H9 (cell line): ENCODE data around the gene SHB. TPM values are rescaled to one million over a fixed set of nuclear protein-coding genes. Genes with fewer than 3 reads are reported as not detected.

Experiments used
- DNase-seq: peaks from one replicate; pipeline ENCODE4 v3.0.0-alpha.2; 2017
- H2AFZ ChIP-seq: one replicate; pipeline ENCODE4 v1.6.1; 2013; ENCODE audit warnings: mild to moderate bottlenecking, low read length, control low read depth, moderate library complexity
- H2AK5ac ChIP-seq: 2 replicates; pipeline ENCODE4 v1.6.1; 2013; ENCODE audit warnings: low read length, control low read depth, mixed read lengths; ENCODE audit not compliant: insufficient read length
- H2BK120ac ChIP-seq: one replicate; pipeline ENCODE4 v1.6.1; 2013; ENCODE audit warnings: low read depth, mild to moderate bottlenecking, low read length, control low read depth, inconsistent platforms; ENCODE audit not compliant: poor library complexity, severe bottlenecking
- H2BK12ac ChIP-seq: 2 replicates; pipeline ENCODE4 v1.6.1; 2013; ENCODE audit warnings: low read length, control low read depth, mixed read lengths, low read depth; ENCODE audit not compliant: insufficient read length
- H2BK15ac ChIP-seq: 2 replicates; pipeline ENCODE4 v1.6.1; 2013; ENCODE audit warnings: low read depth, low read length, control low read depth
- H2BK20ac ChIP-seq: one replicate; pipeline ENCODE4 v1.6.1; 2013; ENCODE audit warnings: low read depth, mild to moderate bottlenecking, low read length, control low read depth, inconsistent platforms; ENCODE audit not compliant: poor library complexity, severe bottlenecking
- H2BK5ac ChIP-seq: 2 replicates; pipeline ENCODE4 v1.6.1; 2013; ENCODE audit warnings: low read length, control low read depth, mixed read lengths; ENCODE audit not compliant: insufficient read length
- H3K14ac ChIP-seq: 2 replicates; pipeline ENCODE4 v1.6.1; 2013; ENCODE audit warnings: low read length, control low read depth; ENCODE audit not compliant: insufficient read depth
- H3K18ac ChIP-seq: 2 replicates; pipeline ENCODE4 v1.6.1; 2013; ENCODE audit warnings: low read depth, mild to moderate bottlenecking, mixed read lengths, low read length, control low read depth; ENCODE audit not compliant: insufficient read length
- H3K23ac ChIP-seq: 2 replicates; pipeline ENCODE4 v1.6.1; 2013; ENCODE audit warnings: low read length, control low read depth, mixed read lengths, low read depth; ENCODE audit not compliant: insufficient read length
- H3K23me2 ChIP-seq: 2 replicates; pipeline ENCODE4 v1.6.1; 2013; ENCODE audit warnings: low read depth, mild to moderate bottlenecking, mixed read lengths, low read length, control low read depth; ENCODE audit not compliant: insufficient read length, poor library complexity, severe bottlenecking
- H3K27ac ChIP-seq: 2 replicates; pipeline ENCODE4 v1.5.1; 2013; ENCODE audit warnings: low read length, control low read depth, mixed read lengths, low read depth; ENCODE audit not compliant: insufficient read length
- H3K27me3 ChIP-seq: 2 replicates; pipeline ENCODE4 v1.6.1; 2013; ENCODE audit warnings: low read length, control low read depth, inconsistent platforms; ENCODE audit not compliant: insufficient read depth
- H3K4ac ChIP-seq: 2 replicates; pipeline ENCODE4 v1.6.1; 2013; ENCODE audit warnings: low read depth, mild to moderate bottlenecking, control low read depth, inconsistent platforms, low read length, moderate library complexity
- H3K4me1 ChIP-seq: 2 replicates; pipeline ENCODE4 v1.6.1; 2013; ENCODE audit warnings: low read length, control low read depth, inconsistent platforms; ENCODE audit not compliant: insufficient read depth
- H3K4me2 ChIP-seq: 2 replicates; pipeline ENCODE4 v1.6.1; 2013; ENCODE audit warnings: low read length, control low read depth, mixed read lengths; ENCODE audit not compliant: insufficient read length, insufficient read depth
- H3K56ac ChIP-seq: 2 replicates; pipeline ENCODE4 v1.6.1; 2013; ENCODE audit warnings: low read depth, mild to moderate bottlenecking, mixed read lengths, low read length, control low read depth; ENCODE audit not compliant: insufficient read length
- H3K79me1 ChIP-seq: 2 replicates; pipeline ENCODE4 v1.6.1; 2013; ENCODE audit warnings: low read depth, mild to moderate bottlenecking, moderate library complexity, low read length, control low read depth, inconsistent platforms; ENCODE audit not compliant: insufficient read depth, poor library complexity, severe bottlenecking
- H3K79me2 ChIP-seq: 2 replicates; pipeline ENCODE4 v1.6.1; 2013; ENCODE audit warnings: low read length, control low read depth, inconsistent platforms; ENCODE audit not compliant: insufficient read depth
- H3K9ac ChIP-seq: 2 replicates; pipeline ENCODE4 v1.6.1; 2013; ENCODE audit warnings: low read length, control low read depth, mixed read lengths; ENCODE audit not compliant: insufficient read length; ENCODE audit errors: extremely low read depth
- H3K9me3 ChIP-seq: one replicate; pipeline ENCODE4 v1.6.1; 2013; ENCODE audit warnings: low read depth, low read length, inconsistent platforms; ENCODE audit not compliant: control insufficient read depth
- H3T11ph ChIP-seq: one replicate; pipeline ENCODE4 v1.6.1; 2013; ENCODE audit warnings: mild to moderate bottlenecking, low read length, control low read depth, inconsistent platforms
- H4K20me1 ChIP-seq: one replicate; pipeline ENCODE4 v1.6.1; 2013; ENCODE audit not compliant: control insufficient read depth, insufficient read length, insufficient read depth
- H4K5ac ChIP-seq: 2 replicates; pipeline ENCODE4 v1.6.1; 2013; ENCODE audit warnings: low read depth, mild to moderate bottlenecking, mixed read lengths, low read length, control low read depth; ENCODE audit not compliant: insufficient read length
- H4K8ac ChIP-seq: replicated peaks from 2 replicates; pipeline ENCODE4 v1.6.1; 2013; ENCODE audit warnings: low read length, control low read depth, mixed read lengths, low read depth; ENCODE audit not compliant: insufficient read length
- H4K91ac ChIP-seq: 2 replicates; pipeline ENCODE4 v1.6.1; 2013; ENCODE audit warnings: low read depth, mild to moderate bottlenecking, moderate library complexity, mixed read lengths, low read length, control low read depth; ENCODE audit not compliant: insufficient read length
- H3K27ac Mint-ChIP-seq, 3 experiments: 2 replicates in 2 of 3; 3 replicates in 1 of 3; pipeline ENCODE4 v1.8.0; 2020 to 2021; ENCODE audit warnings: mixed read lengths in 3 of 3, mild to moderate bottlenecking in 1 of 3, moderate library complexity in 1 of 3
- H3K27me3 Mint-ChIP-seq: 2 replicates; pipeline ENCODE4 v1.8.0; 2021; ENCODE audit warnings: low read depth, mild to moderate bottlenecking, moderate library complexity, mixed read lengths
- H3K36me3 Mint-ChIP-seq, 3 experiments: 2 replicates in 2 of 3; 3 replicates in 1 of 3; pipeline ENCODE4 v1.8.0; 2020 to 2021; ENCODE audit warnings: low read depth in 3 of 3, mixed read lengths in 3 of 3; ENCODE audit not compliant: insufficient read depth in 1 of 3
- H3K4me1 Mint-ChIP-seq, 2 experiments: 2 replicates each; pipeline ENCODE4 v1.8.0; 2020; ENCODE audit warnings: mixed read lengths in 2 of 2
- H3K4me3 Mint-ChIP-seq, 2 experiments: 2 replicates in 1 of 2; 3 replicates in 1 of 2; pipeline ENCODE4 v1.8.0; 2020 to 2021; ENCODE audit warnings: mild to moderate bottlenecking in 2 of 2, mixed read lengths in 2 of 2, moderate library complexity in 1 of 2
- H3K9me3 Mint-ChIP-seq, 2 experiments: 2 replicates in 1 of 2; 3 replicates in 1 of 2; pipeline ENCODE4 v1.8.0; 2020; ENCODE audit warnings: mild to moderate bottlenecking in 2 of 2, mixed read lengths in 2 of 2, moderate library complexity in 1 of 2
- CTCF ChIP-seq: fragments of 200-600 bp; sonication (generic); conservative IDR thresholded peaks from 3 replicates; pipeline ENCODE4 v1.8.0; 2021; ENCODE audit warnings: antibody characterized with exemption, mild to moderate bottlenecking
- WGBS: extraction: QIAGEN DNeasy Blood & Tissue Kit; methylation state at CpG from one replicate; pipeline ENCODE4 v1.1.7; 2013; ENCODE audit warnings: missing lambda C conversion rate, low lambda C conversion rate, mixed read lengths; ENCODE audit not compliant: insufficient read length; ENCODE audit errors: extremely low coverage; 5-methylcytosine and 5-hydroxymethylcytosine counted together
- total RNA-seq: library from RNA; stranded (reverse); gene quantifications from 2 replicates; pipeline ENCODE4 v1.2.1, GENCODE V29; 2021

The SHB gene
- total RNA-seq, 1 experiment from 2014 or later: 14.6 TPM

- Histone ChIP-seq H2BK120ac (no peak overlapping the region), H3K56ac (no peak overlapping the region), H3K27ac (no peak overlapping the region), H3K79me1 (no peaks in the 10 kb centered on the region), H3K27me3 (no peaks in the 10 kb centered on the region), H4K5ac (no peak overlapping the region), H3K4me2 (no peak overlapping the region), H3K23ac (no peak overlapping the region), H3T11ph (no peak overlapping the region), H2BK5ac (no peak overlapping the region), H3K4ac (no peak overlapping the region), H2BK12ac (no peak overlapping the region), H3K9ac (no peak overlapping the region), H3K23me2 (no peaks in the 10 kb centered on the region), H3K14ac (no peak overlapping the region), H3K4me1 (no peaks in the 10 kb centered on the region), H4K8ac (no peak overlapping the region), H2AFZ (no peak overlapping the region), H2BK20ac (no peak overlapping the region), H3K79me2 (no peaks in the 10 kb centered on the region; the same call in 1 of the 2 replicates), H4K91ac (no peak overlapping the region), H2AK5ac (no peak overlapping the region), H4K20me1 (no peaks in the 10 kb centered on the region), H2BK15ac (no peak overlapping the region), H3K18ac (no peak overlapping the region), H3K9me3 (no peaks in the 10 kb centered on the region)
- no peak overlapping the region for H3K27ac Mint-ChIP-seq
- no peak overlapping the region for H3K4me3 Mint-ChIP-seq
- no peak for TF ChIP-seq CTCF
- no CpG with 5 or more reads among the region's 7 CpGs for WGBS
- DNase-seq: no peak
- no peaks in the 10 kb centered on the region; a peak in 1 of 7 replicates for H3K36me3 Mint-ChIP-seq
- no peaks in the 10 kb centered on the region for H3K9me3 Mint-ChIP-seq
- peaks cover 11% of the 10 kb centered on the region in 2 experiments for H3K4me1 Mint-ChIP-seq
- no peaks in the 10 kb centered on the region for H3K27me3 Mint-ChIP-seq
Measured at GRCh38 chr9:37987467-37987981, 81.5 kb downstream of the SHB start.
